ENCODE data around the gene LINGO1. TPM values are rescaled to one million over a fixed set of nuclear protein-coding genes. Genes with fewer than 3 reads are reported as not detected.

Gene LINGO1, protein sequence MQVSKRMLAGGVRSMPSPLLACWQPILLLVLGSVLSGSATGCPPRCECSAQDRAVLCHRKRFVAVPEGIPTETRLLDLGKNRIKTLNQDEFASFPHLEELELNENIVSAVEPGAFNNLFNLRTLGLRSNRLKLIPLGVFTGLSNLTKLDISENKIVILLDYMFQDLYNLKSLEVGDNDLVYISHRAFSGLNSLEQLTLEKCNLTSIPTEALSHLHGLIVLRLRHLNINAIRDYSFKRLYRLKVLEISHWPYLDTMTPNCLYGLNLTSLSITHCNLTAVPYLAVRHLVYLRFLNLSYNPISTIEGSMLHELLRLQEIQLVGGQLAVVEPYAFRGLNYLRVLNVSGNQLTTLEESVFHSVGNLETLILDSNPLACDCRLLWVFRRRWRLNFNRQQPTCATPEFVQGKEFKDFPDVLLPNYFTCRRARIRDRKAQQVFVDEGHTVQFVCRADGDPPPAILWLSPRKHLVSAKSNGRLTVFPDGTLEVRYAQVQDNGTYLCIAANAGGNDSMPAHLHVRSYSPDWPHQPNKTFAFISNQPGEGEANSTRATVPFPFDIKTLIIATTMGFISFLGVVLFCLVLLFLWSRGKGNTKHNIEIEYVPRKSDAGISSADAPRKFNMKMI
- total RNA-seq (2014; rRNA removed; shearing (Covaris generic)), result 0.41 TPM in 1 of 2 replicates, not detected in the other

DNA sequence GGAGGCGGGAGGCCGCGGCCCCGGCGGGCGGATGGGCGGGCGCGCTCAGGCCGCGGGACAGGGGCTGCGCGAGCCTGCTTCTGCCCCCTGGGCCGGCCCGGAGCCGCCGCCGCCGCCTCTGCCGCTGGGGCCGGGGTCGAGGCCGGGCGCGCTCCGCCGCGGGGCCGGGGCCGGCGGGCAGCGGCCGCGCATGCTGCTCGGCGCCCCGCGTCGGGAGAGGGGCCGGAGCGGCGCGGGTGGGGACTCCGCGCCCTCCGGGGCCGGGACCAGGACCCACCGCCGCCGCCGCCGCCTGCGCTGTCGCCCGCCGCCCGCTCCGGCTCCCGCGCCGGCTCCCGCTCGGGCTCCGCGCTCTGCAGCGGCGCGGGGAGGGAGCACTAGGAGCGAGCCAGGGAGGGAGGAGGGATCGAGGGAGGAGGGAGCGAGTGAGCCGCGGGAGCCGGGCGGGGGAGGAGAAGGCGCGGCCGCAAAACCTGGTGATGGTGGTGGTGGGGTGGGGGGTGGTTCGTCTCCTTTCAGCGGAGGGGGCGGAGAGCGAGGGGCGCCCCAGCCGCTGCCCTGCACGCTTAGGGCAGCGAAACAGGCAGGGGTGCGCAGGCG, at the start of gene LINGO1:
Gene LINGO1, minus strand, starts transcription at position 379 of the 600 bp plus-strand sequence. CDS start 597 bp downstream, outside the sequence.
- DNase-seq (ENCODE audit: low spot score), result no peak

DNA sequence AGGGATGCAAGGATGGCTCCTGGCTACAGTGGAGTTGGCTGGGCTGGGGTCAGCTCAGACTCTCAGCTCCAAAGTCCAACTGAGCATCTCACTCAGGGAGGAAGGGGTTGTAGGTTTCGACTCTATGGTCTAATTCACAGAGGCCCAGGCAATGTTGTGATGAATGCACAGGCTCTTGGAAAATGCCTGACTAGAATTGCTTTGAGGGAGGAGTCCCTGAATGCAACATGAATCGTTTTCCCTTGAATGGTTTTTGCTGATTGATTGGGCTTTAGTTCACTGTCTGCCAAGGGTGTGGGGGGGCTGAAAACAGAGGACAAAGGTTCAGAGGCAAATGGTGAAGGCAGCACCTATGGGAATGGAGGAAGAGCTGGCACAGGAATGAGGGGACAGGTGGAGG, 48.6 kb upstream of the LINGO1 start:
- DNase-seq (ENCODE audit: low spot score), result no peak

DNA sequence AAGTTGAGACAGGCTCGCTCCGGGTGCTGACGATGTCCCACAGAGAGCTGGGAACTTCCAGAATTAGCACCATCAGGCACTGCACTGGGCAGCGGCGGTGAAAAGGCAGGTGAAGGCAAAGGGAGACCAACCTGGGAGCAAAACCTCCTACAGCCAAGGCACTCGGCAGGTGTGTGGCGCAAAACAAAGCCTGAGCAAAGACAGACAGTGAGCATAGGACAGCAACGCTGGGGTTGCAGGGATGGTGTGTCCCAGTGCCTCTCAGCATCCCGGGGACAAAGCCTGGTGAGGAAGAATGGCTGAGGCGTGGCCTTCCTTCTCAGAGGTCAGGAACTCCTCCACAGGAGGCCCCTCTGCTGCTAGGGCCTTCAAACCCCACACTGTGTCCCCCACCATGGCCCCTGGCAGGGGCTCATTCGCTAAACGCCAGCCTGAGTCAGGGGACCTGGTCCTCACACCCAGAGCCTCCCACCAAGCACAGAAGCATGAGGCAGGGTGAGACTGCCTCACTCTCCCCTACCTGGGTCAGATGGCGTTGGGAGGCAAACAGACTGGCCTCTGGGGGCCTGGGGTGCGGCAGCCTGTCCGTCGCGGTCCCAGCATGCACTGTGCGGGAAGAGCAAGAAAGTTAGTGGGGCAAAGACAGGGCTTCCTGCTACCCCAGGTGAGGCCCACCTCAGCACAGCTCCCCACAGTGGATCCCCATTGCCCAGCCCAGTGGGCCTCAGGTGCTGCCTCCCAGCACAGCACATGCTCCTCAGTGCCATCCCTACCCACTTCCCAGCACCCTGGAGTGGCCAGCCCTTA, 44.1 kb upstream of the LINGO1 start:
- no peak for DNase-seq (ENCODE audit: low spot score)

DNA sequence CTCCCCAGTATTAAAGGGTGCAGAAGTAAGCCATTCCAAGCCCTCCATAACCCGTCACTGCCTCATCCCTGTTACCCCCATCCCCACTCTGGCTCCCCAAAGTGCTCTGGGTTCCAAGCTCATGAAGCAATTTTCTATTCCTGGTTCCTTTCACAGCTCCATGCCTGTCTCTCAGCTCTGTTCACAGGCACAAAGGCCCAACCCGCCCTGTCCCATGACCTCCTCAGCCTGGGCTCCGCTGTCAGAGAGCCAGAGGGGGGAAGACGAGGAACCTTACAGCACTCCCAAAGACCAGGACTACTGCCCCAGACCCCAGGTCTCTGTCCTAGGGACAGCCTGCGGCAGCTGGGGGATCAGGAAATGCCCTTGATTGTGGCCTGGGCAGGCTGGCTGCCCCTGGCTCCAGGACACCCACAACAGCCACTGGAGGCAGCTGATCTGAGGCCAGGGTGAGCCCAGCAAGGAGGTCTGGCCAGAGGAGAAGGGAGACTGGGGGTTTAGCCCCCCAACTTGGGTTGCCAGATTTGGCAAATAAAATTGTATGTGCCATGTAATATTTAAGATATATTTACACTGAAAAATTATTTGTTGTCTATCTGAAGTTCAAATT, 43.2 kb upstream of the LINGO1 start:
- DNase-seq (ENCODE audit: low spot score), result no peak

DNA sequence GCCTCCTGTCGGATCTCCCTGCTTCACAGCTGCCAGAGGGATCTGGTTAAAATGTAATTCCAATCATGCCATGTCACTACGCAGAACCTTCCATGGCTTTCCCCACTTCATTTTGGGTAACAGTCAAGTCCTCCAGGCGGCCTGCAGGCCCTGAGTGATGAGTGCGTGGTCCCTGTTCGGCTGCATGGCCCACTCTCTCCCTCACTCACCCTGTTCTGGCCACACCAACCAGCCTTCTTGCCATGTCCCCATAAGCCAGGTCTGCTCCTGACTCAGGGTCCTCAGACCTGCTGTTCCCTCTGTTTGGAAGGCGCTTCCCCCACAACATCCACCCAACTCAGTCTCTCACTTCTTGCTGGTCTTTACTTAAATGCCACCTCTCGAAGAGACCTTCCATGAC, 41.6 kb upstream of the LINGO1 start:
- no peak for DNase-seq (ENCODE audit: low spot score)

DNA sequence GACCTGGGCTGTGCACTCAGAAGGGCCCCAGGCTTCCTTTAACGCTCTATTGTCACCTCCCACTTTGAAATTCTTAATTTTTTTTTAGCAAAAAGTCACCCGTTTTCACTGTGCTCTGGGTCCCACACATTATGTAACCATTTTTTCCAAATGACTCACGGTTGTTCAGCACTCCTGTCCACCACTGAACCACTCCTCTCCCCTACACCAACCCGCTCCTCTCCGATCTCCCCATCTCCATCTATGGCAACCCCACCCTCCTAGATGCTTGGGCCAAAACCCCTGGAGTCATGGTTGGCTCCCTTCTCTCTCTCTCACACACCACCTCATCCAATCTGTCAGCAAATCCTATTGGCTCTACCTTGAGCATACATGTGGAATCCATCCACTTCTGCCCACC, 41.2 kb upstream of the LINGO1 start:
- no peak for DNase-seq (ENCODE audit: low spot score)

DNA sequence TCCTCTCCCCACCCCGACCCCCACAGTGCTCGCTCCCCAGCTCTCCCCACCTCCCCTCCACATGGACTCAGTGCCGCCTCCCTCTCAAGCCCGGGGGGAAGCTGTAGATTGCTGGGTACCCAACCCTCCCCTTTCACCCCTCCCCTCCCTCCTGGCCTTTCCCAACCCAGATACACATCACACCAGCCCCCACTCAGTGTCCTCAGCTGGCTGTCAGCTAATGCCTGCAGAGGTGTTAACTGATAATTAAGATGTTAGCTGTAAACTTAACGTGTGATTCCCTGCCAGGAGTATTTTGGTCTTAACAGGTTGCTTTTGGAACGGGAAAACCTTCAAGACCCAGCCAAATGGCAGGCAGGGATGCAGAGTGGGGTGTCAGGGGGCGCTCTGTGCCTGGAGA, 39.4 kb upstream of the LINGO1 start:
- no peak for DNase-seq (ENCODE audit: low spot score)

DNA sequence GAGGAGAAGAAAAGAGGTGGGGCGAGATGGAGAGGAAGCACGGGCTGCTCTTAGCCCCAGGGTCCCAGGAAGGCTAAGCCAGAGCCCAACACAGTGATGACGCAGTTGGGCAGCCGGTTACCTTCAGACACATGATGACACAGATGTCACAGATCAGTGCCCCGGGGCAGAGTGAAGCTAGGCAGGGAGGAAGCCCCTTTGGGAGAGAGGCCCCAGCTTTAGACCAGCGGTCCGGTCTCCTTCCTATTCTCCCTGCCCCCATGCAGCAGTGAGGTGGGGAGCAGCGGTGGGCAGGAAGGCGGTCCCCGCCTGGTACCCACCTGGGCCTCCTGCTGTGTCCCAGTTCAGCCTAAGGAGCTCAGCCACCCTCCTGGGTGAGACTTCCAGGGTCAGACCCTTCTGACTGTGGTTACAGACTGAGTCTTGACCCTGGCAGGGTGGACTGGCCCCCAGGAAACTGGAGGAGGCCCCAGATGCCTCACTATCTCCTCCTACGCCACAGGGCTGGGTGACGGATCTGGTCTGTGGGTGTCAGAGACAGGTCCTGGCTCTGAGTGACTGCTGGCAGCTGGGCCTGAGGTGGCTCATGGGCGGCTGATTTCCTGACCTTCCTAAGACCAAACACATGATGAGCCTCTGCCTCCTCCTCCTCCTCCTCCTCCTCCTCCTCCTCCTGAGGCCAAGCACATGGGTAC, 38.8 kb upstream of the LINGO1 start:
- DNase-seq (ENCODE audit: low spot score), result no peak

DNA sequence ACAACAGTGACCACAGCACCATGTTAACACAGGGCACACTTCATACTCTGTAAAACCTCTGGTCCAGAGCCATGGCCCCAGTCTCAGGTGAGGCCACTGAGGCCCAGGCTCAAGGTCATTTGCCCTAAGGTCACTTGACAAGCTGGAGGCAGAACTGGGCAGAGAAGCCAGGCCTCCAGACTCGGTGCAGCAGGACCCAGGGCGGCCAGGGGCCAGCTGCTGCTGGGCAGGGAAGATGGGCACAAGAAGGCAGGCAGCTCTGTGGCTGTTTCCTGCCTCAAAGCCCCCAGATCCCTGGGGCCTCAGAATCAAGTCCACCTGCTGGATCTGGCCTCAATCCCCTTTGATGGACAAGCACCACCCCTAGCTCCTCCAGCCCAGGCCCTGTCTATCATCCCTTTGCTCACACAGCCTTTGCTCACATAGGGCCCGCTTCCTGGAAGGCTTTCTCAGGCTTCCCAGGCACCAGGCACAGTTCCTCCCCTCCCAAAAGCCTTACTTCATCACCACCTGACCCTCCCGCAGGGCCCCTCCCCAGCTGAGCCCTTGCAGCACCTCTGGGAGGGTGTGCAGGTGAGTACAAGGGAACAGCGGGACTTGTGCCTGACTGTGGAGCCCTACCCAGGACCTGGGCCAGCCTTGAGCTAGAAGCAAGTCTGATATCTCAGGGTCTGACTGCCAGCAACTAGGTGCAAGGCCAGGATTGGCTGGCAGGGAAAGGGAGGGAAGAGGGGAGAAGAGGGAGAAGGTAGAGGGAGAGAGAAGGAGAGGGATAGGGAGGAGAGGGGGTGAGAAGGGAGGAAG, 38.0 kb upstream of the LINGO1 start:
- no peak for DNase-seq (ENCODE audit: low spot score)

DNA sequence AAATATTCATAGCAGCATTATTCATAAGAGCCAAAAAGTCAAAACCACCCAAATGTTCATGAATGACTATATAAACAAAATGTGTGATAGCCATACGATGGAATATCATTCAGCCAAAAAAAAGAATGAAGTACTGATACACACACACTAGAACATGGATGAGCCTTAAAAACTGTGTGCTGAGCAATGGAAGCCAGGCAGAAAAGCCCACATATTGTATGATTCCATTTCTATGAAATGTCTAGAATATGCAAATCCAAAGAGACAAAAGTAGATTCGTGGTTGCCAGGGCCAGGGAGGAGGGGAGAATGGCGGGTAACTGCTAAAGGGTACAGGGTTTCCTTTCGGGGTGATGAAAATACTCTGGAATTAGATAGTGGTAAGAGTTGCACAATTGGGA, 37.2 kb upstream of the LINGO1 start:
- DNase-seq (ENCODE audit: low spot score), result no peak

DNA sequence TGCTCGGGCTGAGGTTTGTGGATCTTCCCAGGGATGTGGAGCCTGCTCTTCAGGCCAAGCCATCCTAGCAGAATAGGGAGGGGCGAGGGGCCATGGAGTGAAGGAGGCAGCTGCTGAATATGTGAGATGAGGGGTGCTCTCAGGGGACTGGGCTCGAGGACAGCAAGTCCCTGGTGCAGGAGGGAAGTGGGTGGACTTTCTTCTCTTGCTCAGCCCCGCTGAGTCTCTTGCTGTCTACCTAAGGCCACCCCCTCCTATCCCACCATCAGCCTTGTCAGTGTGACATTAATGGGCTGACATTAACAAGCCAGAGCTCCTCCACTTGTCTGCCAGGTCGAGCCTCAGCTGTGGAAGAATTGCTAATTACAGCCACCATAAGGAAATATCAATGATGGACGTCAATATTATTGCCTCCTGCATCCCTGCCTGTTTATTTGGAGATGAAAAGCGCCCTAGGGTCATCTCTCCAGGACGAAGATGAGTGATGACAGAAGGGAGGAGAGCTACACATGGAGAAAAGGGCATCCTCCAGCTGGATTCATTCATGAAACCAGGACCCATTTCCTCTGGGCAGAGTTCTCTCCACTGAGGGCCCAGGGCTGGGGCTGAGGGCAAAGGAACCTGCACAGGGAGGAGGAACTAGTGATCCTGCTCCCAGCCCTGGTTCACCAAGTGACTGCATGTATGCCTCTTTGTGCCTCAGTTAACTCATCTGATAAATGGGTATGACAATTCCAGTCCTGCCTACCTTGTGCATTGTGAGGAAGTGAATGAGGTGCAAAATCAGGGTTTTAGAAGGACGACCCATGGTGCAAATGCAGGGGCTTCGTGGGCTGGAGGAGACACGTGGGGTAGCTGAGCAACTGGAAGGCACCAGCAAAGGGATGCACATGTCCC, 34.9 kb upstream of the LINGO1 start:
- no peak for DNase-seq (ENCODE audit: low spot score)

DNA sequence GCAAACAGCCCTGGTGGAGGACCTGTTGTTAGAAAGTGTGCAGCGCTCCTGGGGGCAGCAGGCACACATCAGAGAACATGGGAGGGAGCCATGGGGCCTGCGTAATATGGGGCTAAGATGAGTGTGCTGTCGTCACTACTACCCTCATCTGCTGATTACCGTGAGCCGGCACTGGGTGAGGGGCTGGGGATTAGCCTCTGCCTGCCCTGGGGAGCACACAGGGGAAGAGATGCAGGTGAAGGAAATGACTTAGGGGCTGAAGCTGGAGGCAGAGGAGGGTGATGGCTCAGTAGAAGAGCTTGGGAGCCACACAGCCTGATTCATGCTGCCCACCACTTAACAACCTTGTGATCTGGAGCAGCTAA, 33.6 kb upstream of the LINGO1 start:
- DNase-seq (ENCODE audit: low spot score), result no peak

DNA sequence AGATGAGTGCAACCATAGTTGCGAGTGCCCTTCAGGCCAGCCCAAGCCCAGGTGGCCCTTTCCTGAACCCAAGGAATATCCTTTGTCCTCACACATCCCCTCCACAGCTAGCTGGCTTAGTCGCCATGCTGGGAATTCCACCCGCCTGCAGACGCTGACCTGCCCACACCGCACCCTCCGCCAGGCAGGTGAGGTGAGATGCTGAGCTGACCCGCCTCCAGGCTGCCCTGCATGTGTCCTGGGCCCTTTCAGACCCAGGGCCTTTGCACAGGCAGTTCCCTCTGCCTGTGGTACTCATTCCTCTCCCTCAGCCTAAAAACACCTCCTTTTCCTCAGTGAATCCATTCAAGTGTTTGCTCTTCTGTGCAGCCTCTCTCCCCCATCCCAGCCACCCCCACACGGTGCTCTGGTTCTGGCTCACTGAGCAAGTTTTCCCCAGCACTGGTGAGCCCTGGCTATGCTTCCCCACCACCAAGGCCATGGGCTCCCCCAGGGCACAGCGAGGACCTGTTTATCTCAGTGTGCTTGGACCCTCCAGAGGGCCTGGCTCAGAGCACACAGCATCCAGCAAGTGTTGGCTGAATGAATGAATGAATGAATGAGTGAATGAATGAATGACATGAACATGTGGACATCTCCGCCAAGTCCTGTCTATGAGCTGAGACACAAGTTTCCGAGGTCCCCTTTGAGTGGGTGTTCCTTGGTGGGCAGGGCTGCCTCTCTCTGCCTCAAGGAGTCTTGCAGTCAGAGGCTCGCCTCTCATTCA, 33.0 kb upstream of the LINGO1 start:
- no peak for DNase-seq (ENCODE audit: low spot score)

DNA sequence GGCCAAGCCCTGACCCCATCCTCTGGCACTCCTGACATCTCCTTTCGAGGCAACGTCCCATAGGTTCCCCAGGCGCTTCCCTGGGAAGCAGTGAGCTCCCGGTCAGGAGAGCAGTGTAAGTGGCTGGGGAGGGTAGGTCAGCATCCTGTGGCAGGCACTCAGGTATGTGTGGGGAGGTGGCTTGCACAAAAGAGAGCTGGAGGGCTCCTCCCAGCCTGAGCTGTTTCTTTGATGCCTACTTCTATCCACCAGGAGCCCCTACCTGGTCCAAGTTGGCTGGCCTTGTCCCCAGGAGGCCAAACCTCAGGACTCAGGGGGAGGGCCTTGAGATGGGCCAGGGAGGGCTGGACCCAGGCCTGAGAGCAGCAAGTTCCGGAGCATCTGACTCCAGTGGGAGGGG, 31.7 kb upstream of the LINGO1 start:
- no peak for DNase-seq (ENCODE audit: low spot score)

DNA sequence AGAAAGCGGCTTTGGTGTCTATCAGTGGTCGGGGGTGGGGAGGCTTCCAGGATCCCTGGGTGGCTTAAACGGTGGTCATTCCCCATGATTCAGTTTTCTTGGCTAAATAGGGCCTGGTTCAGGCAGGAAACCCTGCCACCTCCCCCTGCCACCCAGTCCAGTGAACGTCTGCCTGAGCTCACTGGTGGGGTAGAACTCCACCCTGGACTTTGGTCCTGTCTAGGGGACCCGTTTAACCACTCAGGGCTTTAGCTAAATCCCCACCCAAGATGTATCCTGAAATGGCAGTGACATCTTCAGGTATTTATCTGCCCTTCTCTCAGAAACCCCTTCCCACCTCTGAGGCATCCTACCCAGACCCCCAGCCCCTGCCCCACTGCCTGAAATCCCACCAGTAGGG, 30.5 kb upstream of the LINGO1 start:
- no peak for DNase-seq (ENCODE audit: low spot score)

DNA sequence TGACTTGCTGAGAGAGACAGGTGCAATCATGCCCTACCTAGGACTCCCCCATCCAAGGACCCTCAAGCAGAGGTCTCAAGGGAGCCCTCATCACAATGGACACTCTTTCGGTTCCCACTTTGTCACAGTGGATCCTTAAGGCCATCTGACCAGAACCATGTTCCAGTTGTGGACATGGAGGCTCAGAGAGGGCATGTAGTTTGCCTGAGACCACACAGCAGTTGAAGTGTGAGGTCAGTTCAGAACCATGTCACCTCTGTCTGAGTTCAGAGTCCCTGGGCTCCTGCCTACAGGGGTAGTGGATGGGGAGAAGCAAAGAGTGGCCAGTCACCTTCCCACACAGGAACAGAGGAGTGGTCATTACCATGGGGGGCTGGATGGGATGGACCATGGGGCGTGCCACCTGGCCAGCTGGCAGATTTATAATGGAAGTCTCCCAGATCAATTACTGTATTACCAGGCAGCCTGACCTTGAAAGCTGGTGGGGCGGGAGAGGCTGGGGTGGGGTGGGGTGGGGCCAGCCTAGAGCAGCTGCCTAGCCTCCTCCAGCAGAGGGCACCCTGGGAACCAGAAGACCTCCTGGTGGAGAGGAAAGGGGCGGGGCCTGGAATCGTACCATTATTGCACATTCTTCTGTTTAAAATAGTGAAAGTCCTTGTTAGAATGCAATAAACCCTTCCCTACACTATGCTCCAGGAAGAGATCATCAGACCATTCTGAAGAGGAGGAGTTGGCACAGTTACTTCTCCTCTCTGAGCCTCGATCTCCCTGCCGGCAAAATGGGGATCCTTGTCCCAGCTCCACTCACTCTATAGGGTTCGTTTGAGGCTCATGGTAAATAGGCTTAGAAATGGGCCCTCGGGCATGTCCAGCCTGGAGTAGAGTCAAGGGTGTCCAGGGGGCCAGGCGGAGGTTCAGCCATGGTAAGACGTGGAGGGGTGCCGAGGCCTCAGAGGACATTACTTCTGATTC, 26.9 kb upstream of the LINGO1 start:
- peak; percentile 81 for DNase-seq (ENCODE audit: low spot score)

DNA sequence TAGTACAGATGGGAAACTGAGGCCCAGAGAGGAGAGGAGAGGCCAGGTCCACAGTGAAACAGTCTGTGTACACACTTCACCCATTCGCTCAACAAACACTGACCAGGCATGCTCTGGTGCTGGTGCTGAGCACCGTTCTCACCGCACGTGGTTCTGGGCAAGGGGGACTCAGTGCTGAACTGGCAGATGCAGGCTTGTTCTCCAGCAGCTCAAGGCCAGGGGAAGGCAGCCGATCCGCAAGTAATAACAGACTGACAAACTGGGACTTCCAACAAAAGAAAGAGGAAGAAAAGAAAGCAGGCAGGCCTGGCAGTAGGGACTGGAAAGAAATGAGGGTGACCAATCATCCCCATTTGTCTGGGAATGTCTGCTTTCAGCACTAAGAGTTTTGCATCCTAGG, 25.6 kb upstream of the LINGO1 start:
- no peak for DNase-seq (ENCODE audit: low spot score)
